Stimulated activated CD8-positive, alpha-beta memory T cell treated with anti-CD3 and anti-CD28 coated beads, Interleukin-4, amount 100 ng/mL, for 48 hours (primary cell): ENCODE results near the gene CRIM1.

Experiments
- DNase-seq: peaks from one replicate; pipeline ENCODE4 v3.0.0-alpha.2; 2020

The CRIM1 gene

GRCh38 chr2:36376319-36376765 lies 20.8 kb downstream of the CRIM1 start:
- DNase-seq, result no peak

DNA sequence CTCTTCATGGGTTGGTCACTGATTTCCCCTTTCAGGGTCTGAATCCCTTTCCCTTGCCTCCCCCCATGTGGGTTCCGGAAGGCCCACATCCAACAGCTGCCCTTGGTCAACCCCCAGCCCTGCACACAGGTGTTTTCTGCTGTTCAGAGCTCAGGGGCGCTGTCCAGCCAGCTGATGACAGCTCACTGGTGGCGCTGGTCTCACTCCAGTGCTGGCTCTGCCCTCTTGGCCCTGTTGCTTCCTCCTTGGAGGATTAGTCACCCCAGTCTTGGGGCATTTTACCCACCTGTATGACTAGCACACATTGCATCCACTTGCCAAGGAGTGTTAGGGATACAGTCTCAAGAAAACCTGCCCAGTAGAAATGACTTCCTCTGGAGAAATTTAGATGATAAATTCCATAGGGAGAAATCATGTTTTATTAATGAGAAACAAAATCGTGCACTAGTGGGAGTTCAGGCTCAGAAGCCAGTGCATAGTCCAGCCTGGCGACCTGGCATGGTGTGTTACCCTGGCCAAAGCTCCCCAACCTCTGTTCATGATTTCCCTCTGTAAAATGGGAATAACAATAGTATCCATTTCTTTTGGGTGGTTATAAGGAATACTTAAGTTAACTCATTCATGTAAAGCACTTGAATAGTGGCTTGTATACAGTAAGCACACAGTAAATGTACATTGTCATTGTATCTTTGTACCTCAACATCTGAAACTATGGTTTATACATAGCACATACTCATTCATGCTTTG lies 21.6 kb downstream of the CRIM1 start:
- DNase-seq, result no peak

DNA sequence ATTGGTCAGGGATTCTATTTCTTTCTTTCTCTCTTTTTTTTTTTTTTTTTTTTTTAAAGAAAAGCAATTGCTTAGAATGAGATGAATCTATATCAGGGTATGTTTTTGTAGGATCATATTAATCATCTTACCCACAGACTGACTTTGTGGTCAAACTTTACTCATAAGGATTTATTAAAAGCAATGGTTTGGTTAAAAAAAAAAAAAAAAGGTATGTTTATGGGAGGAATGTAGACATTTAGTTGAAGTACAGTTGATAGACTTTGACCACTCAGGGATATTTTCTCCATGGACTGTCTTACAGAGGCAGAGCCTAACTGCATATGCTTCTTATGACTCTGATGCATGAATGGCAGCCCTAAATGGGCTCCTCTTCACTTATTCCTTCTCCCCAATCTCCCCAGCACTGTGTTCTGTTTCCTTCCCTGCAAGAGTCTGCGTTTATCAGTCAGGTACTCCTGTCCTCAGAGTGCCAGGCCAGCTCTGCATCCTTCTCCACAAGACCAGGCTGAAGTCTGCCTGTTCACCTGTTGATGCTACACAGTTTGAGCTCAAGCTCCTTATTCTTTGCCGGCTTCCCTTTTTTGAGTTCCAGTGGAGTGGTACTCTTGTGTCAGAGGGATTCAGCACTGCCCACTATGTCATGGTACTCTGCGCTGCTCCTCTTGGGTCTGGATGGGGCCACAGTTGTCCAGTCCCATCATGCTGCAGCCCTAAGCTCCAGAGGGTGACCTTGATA lies 24.3 kb downstream of the CRIM1 start:
- no peak for DNase-seq

GRCh38 chr2:36380624-36381481 lies 25.3 kb downstream of the CRIM1 start:
- DNase-seq, result no peak

DNA sequence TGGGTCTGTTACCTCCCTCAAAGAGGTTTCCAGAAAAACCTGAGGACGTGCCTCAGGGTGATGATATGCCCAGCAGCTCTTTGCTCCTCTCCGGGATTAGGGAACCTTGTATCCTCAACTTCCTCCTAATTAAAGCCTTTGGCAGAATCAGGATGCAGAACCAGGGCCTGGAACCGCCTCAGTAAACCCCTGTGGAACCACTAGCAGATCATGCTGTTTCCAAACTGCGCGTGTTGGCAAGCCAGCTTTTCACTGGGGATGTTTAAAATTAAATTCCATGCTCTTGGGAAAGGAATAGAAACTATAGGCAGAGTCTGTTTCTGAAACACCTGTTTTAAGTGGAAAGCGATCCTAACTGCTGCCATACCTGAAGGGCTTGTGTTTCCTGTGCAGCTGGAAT lies 26.4 kb downstream of the CRIM1 start:
- DNase-seq, result no peak

DNA sequence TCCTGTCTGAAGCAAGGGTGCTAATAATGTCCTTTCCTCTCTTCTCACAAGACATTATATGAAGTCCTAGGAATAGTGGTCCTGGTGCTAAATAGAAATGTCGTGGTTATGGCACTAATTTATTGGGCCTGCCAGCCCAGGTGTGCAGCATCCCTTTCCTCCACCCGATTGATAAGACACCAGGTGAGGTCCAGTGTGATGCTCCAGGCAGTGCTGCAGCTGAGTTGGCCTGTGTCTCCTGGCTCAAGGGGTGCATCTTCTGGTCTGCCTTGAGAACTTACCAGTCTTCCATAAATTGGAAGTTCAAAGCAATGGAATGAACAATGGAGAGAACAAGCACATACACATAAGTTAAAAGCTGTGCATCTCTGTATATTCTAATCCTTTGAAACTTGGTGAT lies 26.9 kb downstream of the CRIM1 start:
- no peak for DNase-seq

GRCh38 chr2:36383726-36384125 lies 28.1 kb downstream of the CRIM1 start:
- DNase-seq, result no peak

DNA sequence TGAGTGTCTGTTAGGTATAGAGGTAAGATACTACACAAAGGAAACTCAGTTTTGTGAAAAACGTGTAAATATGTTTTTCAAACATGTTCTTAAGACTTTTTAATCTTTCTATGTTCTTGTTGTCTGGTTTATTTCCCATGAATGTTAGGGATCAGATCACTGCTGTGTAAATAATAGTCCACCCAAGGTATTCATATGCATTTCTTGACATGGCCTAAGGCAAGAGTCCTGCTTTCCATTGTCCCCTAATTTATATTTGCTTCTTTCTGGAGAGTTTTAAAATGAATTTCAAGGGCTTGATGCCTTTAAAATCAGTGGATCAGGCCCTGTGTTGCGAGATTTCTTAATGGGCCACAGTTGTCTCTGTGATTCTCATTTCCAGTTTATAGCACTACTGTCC lies 28.9 kb downstream of the CRIM1 start:
- no peak for DNase-seq

DNA sequence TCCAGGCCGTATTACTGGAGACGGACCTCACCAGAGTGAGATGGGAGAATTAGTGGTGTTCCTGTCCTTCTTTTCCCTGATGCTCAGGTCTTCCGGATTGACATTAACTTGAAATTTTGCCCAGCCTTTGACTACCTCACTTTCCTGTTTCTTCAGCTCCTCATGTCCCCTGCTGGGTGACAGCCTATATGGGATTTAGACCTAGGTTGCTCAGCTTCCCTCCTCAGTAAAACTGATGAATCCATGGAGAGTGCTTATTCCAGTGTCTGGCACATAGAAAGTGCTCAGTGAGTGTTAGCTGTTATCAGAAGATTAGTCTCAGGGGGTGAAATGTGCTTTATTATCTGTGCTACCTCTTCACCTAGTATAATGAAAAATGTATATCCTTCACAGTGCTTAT lies 30.0 kb downstream of the CRIM1 start:
- DNase-seq, result no peak

- no peak for DNase-seq
Measured at GRCh38 chr2:36387258-36387916, 31.8 kb downstream of the CRIM1 start.

DNA sequence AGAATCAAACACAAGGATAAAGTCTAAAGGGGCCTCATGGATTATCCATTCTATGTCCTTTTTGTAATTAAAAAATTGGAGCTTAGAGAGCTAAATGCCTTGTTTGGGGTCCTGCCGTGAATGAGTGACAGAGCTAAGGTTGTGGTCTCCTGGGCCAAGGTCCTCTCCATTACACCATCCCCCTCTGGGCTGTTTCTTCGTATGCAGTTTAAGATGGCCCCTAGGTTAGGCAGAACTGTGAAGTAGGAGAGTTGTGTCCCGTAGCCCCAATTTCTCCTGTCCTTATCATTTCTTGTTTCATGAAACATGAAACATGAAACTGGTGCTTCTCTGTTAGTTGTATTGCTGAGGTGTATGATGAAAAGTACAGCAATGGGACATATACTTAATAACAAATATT lies 32.9 kb downstream of the CRIM1 start:
- DNase-seq, result no peak

DNA sequence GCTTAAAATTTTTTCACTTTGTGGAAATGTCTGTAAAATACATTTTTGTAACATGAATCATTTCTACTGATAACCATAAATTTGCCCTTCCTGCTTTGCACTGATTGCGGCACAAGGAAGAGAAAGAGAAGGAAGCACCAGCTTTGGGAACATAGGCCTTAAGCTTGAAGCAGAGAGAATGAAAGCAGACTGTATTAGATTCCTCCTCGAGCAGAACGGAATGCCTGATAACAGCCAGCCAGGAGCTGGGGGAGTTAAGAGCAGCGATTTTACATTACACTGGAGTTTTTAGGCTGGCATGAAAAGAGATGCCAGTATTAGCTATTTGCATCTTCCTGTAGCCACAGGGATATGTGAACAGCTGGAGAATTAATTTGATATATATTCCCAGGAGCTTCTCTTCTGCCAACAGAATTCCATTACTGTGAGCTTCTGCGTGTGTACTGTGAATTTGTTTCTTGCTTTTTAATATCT lies 33.5 kb downstream of the CRIM1 start:
- DNase-seq, result no peak

DNA sequence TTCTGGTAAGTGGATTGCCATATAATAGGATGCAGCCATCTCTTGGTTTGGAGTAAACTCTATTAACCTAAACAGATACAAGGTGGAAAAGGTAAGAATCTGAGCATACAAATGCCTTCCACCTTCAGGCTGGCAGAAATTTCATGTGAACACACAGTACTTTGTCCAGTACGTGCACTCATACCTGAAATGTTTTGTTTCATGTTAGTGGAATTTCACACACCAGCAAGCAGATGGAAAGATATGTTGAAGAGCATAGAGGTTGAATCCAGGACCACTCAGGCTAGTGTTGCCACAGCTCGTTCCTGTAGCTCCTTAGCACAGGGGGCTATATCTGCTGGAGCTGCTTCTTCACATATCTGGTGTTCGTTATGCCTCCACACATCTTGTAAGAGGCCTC lies 34.0 kb downstream of the CRIM1 start:
- DNase-seq, result no peak

- no peak for DNase-seq
Measured at GRCh38 chr2:36392571-36393255, 37.1 kb downstream of the CRIM1 start.

- DNase-seq, result no peak
Measured at GRCh38 chr2:36393738-36394256, 38.2 kb downstream of the CRIM1 start.

DNA sequence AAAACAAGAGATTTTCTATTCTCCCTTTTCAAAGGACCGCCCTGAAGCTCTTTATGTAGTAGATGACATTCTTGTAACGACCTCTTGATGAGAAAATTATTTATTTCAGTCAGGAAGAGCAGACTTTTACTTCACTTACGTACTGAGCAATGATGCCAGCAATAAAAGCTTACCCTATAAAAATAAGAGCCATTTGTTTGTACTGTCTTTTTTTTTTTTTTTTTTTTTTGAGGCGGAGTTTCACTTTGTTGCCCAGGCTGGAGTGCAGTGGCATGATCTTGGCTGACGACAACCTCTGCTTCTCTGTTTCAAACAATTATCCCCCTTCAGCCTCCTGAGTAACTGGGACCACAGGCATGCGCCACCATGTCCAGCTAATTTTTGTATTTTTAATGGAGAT lies 39.2 kb downstream of the CRIM1 start:
- DNase-seq, result no peak

DNA sequence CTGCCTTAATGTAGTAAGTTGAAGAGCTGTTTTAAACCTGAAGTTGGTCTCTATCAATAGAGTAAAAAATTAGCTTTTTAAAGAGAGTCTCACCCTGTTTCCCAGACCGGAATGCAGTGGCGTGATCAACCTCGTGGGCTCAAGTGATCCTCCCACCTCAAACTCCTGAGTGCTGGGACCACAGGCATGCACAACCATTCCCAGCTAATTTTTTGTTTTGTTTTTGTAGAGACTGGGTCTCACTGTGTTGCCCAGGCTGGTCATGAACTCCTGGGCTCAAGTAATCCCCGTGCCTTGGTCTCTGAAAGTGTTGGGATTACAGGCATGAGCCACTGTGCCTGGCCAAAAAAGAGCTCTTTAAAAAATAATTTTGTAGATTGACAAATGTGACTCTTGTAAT lies 40.3 kb downstream of the CRIM1 start:
- no peak for DNase-seq

- no peak for DNase-seq
Measured at GRCh38 chr2:36396878-36397539, 41.4 kb downstream of the CRIM1 start.

DNA sequence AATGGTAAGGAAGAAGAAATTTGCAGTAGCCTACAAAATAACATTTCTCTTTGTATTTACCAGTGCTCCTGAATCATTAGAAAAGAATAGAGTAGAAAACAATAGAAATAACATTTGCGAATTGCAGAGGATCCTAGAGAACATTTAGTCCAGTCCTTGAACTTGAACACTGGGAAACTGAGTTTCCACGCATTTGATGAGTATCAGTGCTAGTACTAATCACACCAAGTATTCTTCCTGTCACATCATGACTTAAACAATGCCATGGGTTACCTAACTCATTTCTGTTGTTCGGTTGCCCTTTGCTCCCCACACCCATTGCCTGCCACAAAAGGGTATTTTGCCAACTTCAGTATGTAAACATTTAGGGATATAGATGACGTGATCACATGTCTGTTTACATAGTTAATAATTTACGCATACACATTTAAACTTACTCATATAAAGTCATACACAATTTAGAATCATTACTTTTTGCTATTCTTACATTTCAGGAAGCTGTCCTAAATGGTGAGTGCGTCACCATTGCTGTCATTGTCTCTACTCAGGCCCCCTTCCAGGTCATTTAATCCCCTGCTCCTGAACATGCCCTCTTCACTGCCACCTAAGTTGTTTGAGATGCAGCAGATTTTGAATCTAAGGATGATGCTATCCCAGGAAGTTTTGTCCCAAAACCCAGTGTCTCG lies 42.3 kb downstream of the CRIM1 start:
- DNase-seq, result no peak

GRCh38 chr2:36399050-36399449 lies 43.5 kb downstream of the CRIM1 start:
- no peak for DNase-seq
